ENCODE results near the gene PRKX.
"Not testable (repeated sequence)": the region's sequence is repeated elsewhere in the genome, so short reads cannot be mapped to it uniquely, and the experiment has no call there.

The PRKX gene

GRCh38 chrX:3713225-3713936, at the start of gene PRKX:
Gene PRKX, minus strand, starts transcription at chrX:3713649. Its CDS starts 396 bp downstream, at chrX:3713253.
- DNase-seq: peak in 1 of 2 experiments; percentile 0

GRCh38 chrX:3763111-3763510, 49.7 kb upstream of the PRKX start:
- no peak for DNase-seq

- no peak for DNase-seq
These were observed 44.1 kb upstream of the PRKX start for GRCh38 chrX:3757510-3758025.

- no peak for DNase-seq
These were observed 34.7 kb upstream of the PRKX start for GRCh38 chrX:3748052-3748559.

- DNase-seq: no peak
These were observed 30.5 kb upstream of the PRKX start for GRCh38 chrX:3743801-3744439.

GRCh38 chrX:3740946-3741345, 27.5 kb upstream of the PRKX start:
- not testable (repeated sequence) for DNase-seq

GRCh38 chrX:3738509-3738908, 25.1 kb upstream of the PRKX start:
- no peak for DNase-seq

GRCh38 chrX:3736536-3736935, 23.1 kb upstream of the PRKX start:
- not testable (repeated sequence) for DNase-seq

GRCh38 chrX:3735891-3736290, 22.4 kb upstream of the PRKX start:
- not testable (repeated sequence) for DNase-seq

- DNase-seq: not testable (repeated sequence)
These were observed 21.0 kb upstream of the PRKX start for GRCh38 chrX:3734456-3734855.

GRCh38 chrX:3733043-3733430, 19.6 kb upstream of the PRKX start:
- DNase-seq: no peak

GRCh38 chrX:3732326-3733042, 19.0 kb upstream of the PRKX start:
- DNase-seq: not testable (repeated sequence)

GRCh38 chrX:3728454-3728853, 15.0 kb upstream of the PRKX start:
- no peak for DNase-seq

GRCh38 chrX:3723460-3723859, 10.0 kb upstream of the PRKX start:
- DNase-seq: not testable (repeated sequence)

GRCh38 chrX:3717742-3718420, 4.4 kb upstream of the PRKX start:
- no peak for DNase-seq

- DNase-seq: no peak
These were observed 2.5 kb upstream of the PRKX start for GRCh38 chrX:3715921-3716320.

- not testable (repeated sequence) for DNase-seq
These were observed 1.4 kb upstream of the PRKX start for GRCh38 chrX:3714706-3715479.

- DNase-seq: no peak
These were observed 537 bp upstream of the PRKX start for GRCh38 chrX:3713937-3714434.

- DNase-seq: no peak
These were observed 602 bp downstream of the PRKX start for GRCh38 chrX:3712870-3713224.

GRCh38 chrX:3712051-3712869, 1.2 kb downstream of the PRKX start:
- DNase-seq: no peak

- no peak for DNase-seq
These were observed 2.0 kb downstream of the PRKX start for GRCh38 chrX:3711331-3711917.
